KMS-11 (cell line): ENCODE measurements around the gene NRP1.

ENCODE experiments used
- H2AFZ ChIP-seq: fragments of 200-600 bp; sonication (generic); 2 replicates; pipeline ENCODE4 v1.6.1; 2016; ENCODE audit warnings: antibody characterized with exemption, mixed run types, low read depth
- H3K27ac ChIP-seq: fragments of 200-600 bp; sonication (generic); 2 replicates; pipeline ENCODE4 v1.6.1; 2016; ENCODE audit warnings: mild to moderate bottlenecking, mixed run types
- H3K27me3 ChIP-seq: fragments of 200-600 bp; sonication (generic); 2 replicates; pipeline ENCODE4 v1.6.1; 2017; ENCODE audit warnings: mild to moderate bottlenecking, low read depth, mixed run types, moderate library complexity; ENCODE audit not compliant: insufficient read depth
- H3K36me3 ChIP-seq: fragments of 200-600 bp; sonication (generic); 2 replicates; pipeline ENCODE4 v1.6.1; 2017; ENCODE audit warnings: mild to moderate bottlenecking, mixed run types; ENCODE audit not compliant: insufficient read depth
- H3K4me1 ChIP-seq: fragments of 200-600 bp; sonication (generic); 2 replicates; pipeline ENCODE4 v1.6.1; 2016; ENCODE audit warnings: mild to moderate bottlenecking, low read depth, mixed run types; ENCODE audit not compliant: poor library complexity, severe bottlenecking
- H3K4me2 ChIP-seq: fragments of 200-600 bp; sonication (generic); 2 replicates; pipeline ENCODE4 v1.7.0; 2016; ENCODE audit warnings: mild to moderate bottlenecking, mixed run types
- H3K4me3 ChIP-seq: fragments of 200-600 bp; sonication (generic); IDR thresholded peaks from 2 replicates; pipeline ENCODE4 v1.6.1; 2017; ENCODE audit warnings: low read depth, low read length, mixed read lengths; ENCODE audit not compliant: insufficient read depth
- H3K79me2 ChIP-seq: fragments of 200-600 bp; sonication (generic); 2 replicates; pipeline ENCODE4 v1.6.1; 2016; ENCODE audit warnings: low read depth, mixed run types; ENCODE audit not compliant: insufficient read depth
- H3K9ac ChIP-seq: fragments of 200-600 bp; sonication (generic); 2 replicates; pipeline ENCODE4 v1.6.1; 2016; ENCODE audit warnings: mild to moderate bottlenecking, mixed run types
- H4K20me1 ChIP-seq: fragments of 200-600 bp; sonication (generic); 2 replicates; pipeline ENCODE4 v1.6.1; 2016; ENCODE audit warnings: mild to moderate bottlenecking, mixed run types; ENCODE audit not compliant: insufficient read depth
- CTCF ChIP-seq: fragments of 200-600 bp; sonication (generic); conservative IDR thresholded peaks from 2 replicates; pipeline ENCODE4 v1.6.1; 2017; ENCODE audit warnings: low read depth, mild to moderate bottlenecking, antibody characterized with exemption, low read length, moderate library complexity, mixed read lengths

Gene NRP1

GRCh38 chr10:33344676-33345075, 10.2 kb upstream of the NRP1 start:
- no peaks in the 10 kb centered on the region for H3K27me3 ChIP-seq
- H2AFZ ChIP-seq = no peak overlapping the region
- no peak overlapping the region for H3K9ac ChIP-seq
- H3K36me3 ChIP-seq = no peaks in the 10 kb centered on the region
- no peak for TF ChIP-seq CTCF
- no peaks in the 10 kb centered on the region for H4K20me1 ChIP-seq
- H3K4me3 ChIP-seq = no peak overlapping the region
- no peaks in the 10 kb centered on the region for H3K79me2 ChIP-seq
- H3K4me2 ChIP-seq = no peak overlapping the region
- no peaks in the 10 kb centered on the region for H3K4me1 ChIP-seq
- no peak overlapping the region for H3K27ac ChIP-seq

GRCh38 chr10:33341637-33342036, 7.2 kb upstream of the NRP1 start:
- no peaks in the 10 kb centered on the region for H3K36me3 ChIP-seq
- H4K20me1 ChIP-seq = no peaks in the 10 kb centered on the region
- TF ChIP-seq CTCF = no peak
- no peak overlapping the region for H3K4me2 ChIP-seq
- H3K9ac ChIP-seq = no peak overlapping the region
- no peaks in the 10 kb centered on the region for H3K27me3 ChIP-seq
- H3K79me2 ChIP-seq = no peaks in the 10 kb centered on the region
- H3K4me1 ChIP-seq = no peaks in the 10 kb centered on the region
- no peak overlapping the region for H3K27ac ChIP-seq
- no peak overlapping the region for H2AFZ ChIP-seq
- no peak overlapping the region for H3K4me3 ChIP-seq

- TF ChIP-seq CTCF = no peak
- Histone ChIP-seq H3K79me2 (no peaks in the 10 kb centered on the region), H2AFZ (no peak overlapping the region), H3K36me3 (no peaks in the 10 kb centered on the region), H4K20me1 (no peaks in the 10 kb centered on the region), H3K27ac (no peak overlapping the region), H3K27me3 (no peaks in the 10 kb centered on the region), H3K9ac (no peak overlapping the region), H3K4me3 (no peak overlapping the region), H3K4me1 (no peaks in the 10 kb centered on the region), H3K4me2 (no peak overlapping the region)
Observed at GRCh38 chr10:33337326-33337957, 3.0 kb upstream of the NRP1 start.

- H3K9ac ChIP-seq = no peak overlapping the region
- H4K20me1 ChIP-seq = no peaks in the 10 kb centered on the region
- no peaks in the 10 kb centered on the region for H3K27me3 ChIP-seq
- TF ChIP-seq CTCF = no peak
- H3K27ac ChIP-seq = no peak overlapping the region
- no peaks in the 10 kb centered on the region for H3K79me2 ChIP-seq
- H3K4me1 ChIP-seq = no peaks in the 10 kb centered on the region
- H3K4me3 ChIP-seq = no peak overlapping the region
- no peak overlapping the region for H3K4me2 ChIP-seq
- no peak overlapping the region for H2AFZ ChIP-seq
- no peaks in the 10 kb centered on the region for H3K36me3 ChIP-seq
Observed at GRCh38 chr10:33336582-33337325, 2.3 kb upstream of the NRP1 start.
